HepG2 (cell line): ENCODE results near the gene VKORC1. TPM values are rescaled to one million over a fixed set of nuclear protein-coding genes. Genes with fewer than 3 reads are reported as not detected.

Source experiments
- HMG20B ChIP-seq: conservative IDR thresholded peaks from 2 replicates; pipeline ENCODE4 v1.6.1; 2016; ENCODE audit warnings: missing genetic modification reagents, missing compliant biosample characterization
- HMGXB3 ChIP-seq: sonication (generic); formaldehyde crosslinking; IDR thresholded peaks from 2 replicates; pipeline ENCODE4 v1.4.0; 2020; ENCODE audit warnings: missing genetic modification reagents, borderline replicate concordance
- KDM5A ChIP-seq: fragments of 200-600 bp; sonication (generic); IDR thresholded peaks from 2 replicates; pipeline ENCODE4 v1.7.0; 2018; ENCODE audit warnings: antibody characterized with exemption, mild to moderate bottlenecking, low read length, borderline replicate concordance
- MAFG ChIP-seq: sonication (generic); formaldehyde crosslinking; IDR thresholded peaks from 2 replicates; pipeline ENCODE4 v1.5.1; 2020; ENCODE audit warnings: mild to moderate bottlenecking, missing genetic modification reagents
- MED8 ChIP-seq: sonication (generic); formaldehyde crosslinking; IDR thresholded peaks from 2 replicates; pipeline ENCODE4 v1.8.1; 2023; ENCODE audit warnings: mild to moderate bottlenecking, missing genetic modification reagents; ENCODE audit not compliant: insufficient replicate concordance
- RBM22 ChIP-seq: fragments of 200-400 bp; formaldehyde crosslinking; optimal IDR thresholded peaks from 2 replicates; pipeline ENCODE3; 2017; ENCODE audit warnings: mild to moderate bottlenecking, low read length, moderate library complexity
- ZGPAT ChIP-seq: IDR thresholded peaks from 2 replicates; pipeline ENCODE4 v1.6.1; 2016; ENCODE audit warnings: mild to moderate bottlenecking
- ZNF318 ChIP-seq: sonication (generic); formaldehyde crosslinking; IDR thresholded peaks from 2 replicates; pipeline ENCODE4 v1.4.0; 2020; ENCODE audit warnings: mild to moderate bottlenecking, missing genetic modification reagents
- ZNF512B ChIP-seq: sonication (generic); formaldehyde crosslinking; IDR thresholded peaks from 2 replicates; pipeline ENCODE4 v1.5.1; 2020; ENCODE audit warnings: missing genetic modification reagents, mild to moderate bottlenecking, borderline replicate concordance
- ZNF772 ChIP-seq: sonication (generic); formaldehyde crosslinking; IDR thresholded peaks from 2 replicates; pipeline ENCODE4 v1.5.0; 2020; ENCODE audit warnings: mild to moderate bottlenecking, missing genetic modification reagents
- polyA plus RNA-seq, 8 experiments: library from polyadenylated mRNA; depleted of rRNA in 3 of 8; stranded (reverse) in 7 of 8; unstranded in 1 of 8; fragments of >200 nt; fragmentation: Illumina TruSeq in 4 of 8; extraction: Trizol in 4 of 8; gene quantifications; 2 replicates each; pipeline versions ENCODE4 v1.2.1 to v1.2.3, GENCODE V29; 2011 to 2016; ENCODE audit warnings: low read depth in 4 of 8, missing spikeins in 1 of 8, mixed read lengths in 1 of 8; ENCODE audit not compliant: insufficient read depth in 1 of 8
- total RNA-seq, 5 experiments: library from RNA; depleted of rRNA; stranded (reverse); fragments of >200 nt; fragmentation: Illumina TruSeq; extraction: Trizol; gene quantifications; 2 replicates each; pipeline ENCODE4 v1.2.3, GENCODE V29; 2016; ENCODE audit warnings: low read depth in 1 of 5

VKORC1 gene
- total and polyA plus RNA-seq, 2 of the 13 experiments (the other 11 are each of a cell fraction or from before 2014, with no cell fraction given) = 141 to 615 TPM

- TF ChIP-seq HMG20B (CRISPR knock-in tag) (0 out of 2 replicates have a peak, but pooled peaks have one; percentile 11), ZGPAT (CRISPR knock-in tag) (peak; percentile 96), ZNF512B (CRISPR knock-in tag) (no peak), MAFG (CRISPR knock-in tag) (no peak), ZNF318 (CRISPR knock-in tag) (no peak), HMGXB3 (peak; percentile 74), MED8 (no peak), RBM22 (no peak), KDM5A (peak; percentile 96), ZNF772 (CRISPR knock-in tag) (peak; percentile 69; the same call in 1 of the 2 replicates)
Observed at GRCh38 chr16:31117384-31118222, 23.0 kb upstream of the VKORC1 start, which contains the start of gene KAT8 (continued).
